Measurements from ENCODE around the gene LAGE3. TPM values are rescaled to one million over a fixed set of nuclear protein-coding genes. Genes with fewer than 3 reads are reported as not detected.

The LAGE3 gene
- total and polyA plus RNA-seq, 10 of the 15 experiments (the other 5 are each of a cell fraction or from before 2014, with no cell fraction given): 5.3 to 63.7 (median 19.7) TPM

- no peak for TF ChIP-seq CEBPZ (IDR thresholded peaks at IDR 0.05; ENCODE audit: low read depth, low read length)
- no peak for TF ChIP-seq E4F1 (IDR thresholded peaks at IDR 0.05; ENCODE audit: borderline replicate concordance, partially characterized antibody)
- TF ChIP-seq SREBF1 (IDR thresholded peaks at IDR 0.05; ENCODE audit: low read length): no peak
- TF ChIP-seq SUPT20H (IDR thresholded peaks at IDR 0.05; ENCODE audit: borderline replicate concordance, control insufficient read depth, low read depth, low read length): no peak
- no peak for TF ChIP-seq NRF1 (conservative IDR thresholded peaks at IDR 0.05; ENCODE audit: low read depth, low read length)
- TF ChIP-seq FOXM1 (IDR thresholded peaks at IDR 0.05; ENCODE audit: low read depth, low read length): no peak
- TF ChIP-seq ZBTB11 (CRISPR knock-in tag; IDR thresholded peaks at IDR 0.05): no peak
- TF ChIP-seq RBBP5 (conservative IDR thresholded peaks at IDR 0.05): no peak
- no peak for TF ChIP-seq MEF2A (IDR thresholded peaks at IDR 0.05; ENCODE audit: insufficient read depth, low read depth, low read length)
- TF ChIP-seq MTA3 (IDR thresholded peaks at IDR 0.05; ENCODE audit: borderline replicate concordance, low read length): no peak
Measured at GRCh38 chrX:154440623-154441357, 38.3 kb downstream of the LAGE3 start (continued).

Data from GM12878 (cell line).